ENCODE measurements around the gene REG4.

Gene REG4

DNA sequence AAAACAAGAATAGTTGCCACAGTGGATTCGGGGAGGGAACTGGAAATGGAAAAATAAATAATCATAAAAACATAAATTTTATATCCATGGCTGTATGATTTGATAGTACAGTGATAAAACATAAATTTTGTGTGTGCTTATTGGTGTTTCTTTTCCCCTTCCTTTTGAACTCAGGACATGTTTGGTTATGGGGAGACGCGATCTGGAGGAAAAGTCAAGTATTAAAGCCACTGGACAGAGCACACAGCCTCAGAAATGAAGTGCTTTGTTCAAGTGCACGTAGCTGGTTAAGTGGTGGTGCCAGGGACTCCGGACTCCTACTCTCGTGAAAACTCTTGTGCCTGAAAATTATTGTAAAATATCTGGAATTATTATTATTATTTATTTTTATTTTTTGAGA is 32.9 kb downstream of the REG4 start:
- Histone ChIP-seq H3K27me3 (ENCODE audit: insufficient read depth, low read depth) (no peaks in the 10 kb centered on the region), H2AFZ (ENCODE audit: low read depth) (no peak overlapping the region), H3K36me3 (ENCODE audit: insufficient read depth) (no peaks in the 10 kb centered on the region), H3K4me1 (ENCODE audit: low read depth, poor library complexity, severe bottlenecking) (peaks cover 3% of the 10 kb centered on the region), H3K9ac (no peak overlapping the region), H3K4me2 (no peak overlapping the region), H3K4me3 (IDR thresholded peaks at IDR 0.05; ENCODE audit: insufficient read depth, low read depth, low read length) (no peak overlapping the region), H3K79me2 (ENCODE audit: insufficient read depth, low read depth) (no peaks in the 10 kb centered on the region), H3K27ac (no peak overlapping the region), H4K20me1 (ENCODE audit: insufficient read depth) (no peaks in the 10 kb centered on the region)
- TF ChIP-seq, protein P1, sequence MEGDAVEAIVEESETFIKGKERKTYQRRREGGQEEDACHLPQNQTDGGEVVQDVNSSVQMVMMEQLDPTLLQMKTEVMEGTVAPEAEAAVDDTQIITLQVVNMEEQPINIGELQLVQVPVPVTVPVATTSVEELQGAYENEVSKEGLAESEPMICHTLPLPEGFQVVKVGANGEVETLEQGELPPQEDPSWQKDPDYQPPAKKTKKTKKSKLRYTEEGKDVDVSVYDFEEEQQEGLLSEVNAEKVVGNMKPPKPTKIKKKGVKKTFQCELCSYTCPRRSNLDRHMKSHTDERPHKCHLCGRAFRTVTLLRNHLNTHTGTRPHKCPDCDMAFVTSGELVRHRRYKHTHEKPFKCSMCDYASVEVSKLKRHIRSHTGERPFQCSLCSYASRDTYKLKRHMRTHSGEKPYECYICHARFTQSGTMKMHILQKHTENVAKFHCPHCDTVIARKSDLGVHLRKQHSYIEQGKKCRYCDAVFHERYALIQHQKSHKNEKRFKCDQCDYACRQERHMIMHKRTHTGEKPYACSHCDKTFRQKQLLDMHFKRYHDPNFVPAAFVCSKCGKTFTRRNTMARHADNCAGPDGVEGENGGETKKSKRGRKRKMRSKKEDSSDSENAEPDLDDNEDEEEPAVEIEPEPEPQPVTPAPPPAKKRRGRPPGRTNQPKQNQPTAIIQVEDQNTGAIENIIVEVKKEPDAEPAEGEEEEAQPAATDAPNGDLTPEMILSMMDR (conservative IDR thresholded peaks at IDR 0.05; ENCODE audit: low read depth, low read length), result no peak

DNA sequence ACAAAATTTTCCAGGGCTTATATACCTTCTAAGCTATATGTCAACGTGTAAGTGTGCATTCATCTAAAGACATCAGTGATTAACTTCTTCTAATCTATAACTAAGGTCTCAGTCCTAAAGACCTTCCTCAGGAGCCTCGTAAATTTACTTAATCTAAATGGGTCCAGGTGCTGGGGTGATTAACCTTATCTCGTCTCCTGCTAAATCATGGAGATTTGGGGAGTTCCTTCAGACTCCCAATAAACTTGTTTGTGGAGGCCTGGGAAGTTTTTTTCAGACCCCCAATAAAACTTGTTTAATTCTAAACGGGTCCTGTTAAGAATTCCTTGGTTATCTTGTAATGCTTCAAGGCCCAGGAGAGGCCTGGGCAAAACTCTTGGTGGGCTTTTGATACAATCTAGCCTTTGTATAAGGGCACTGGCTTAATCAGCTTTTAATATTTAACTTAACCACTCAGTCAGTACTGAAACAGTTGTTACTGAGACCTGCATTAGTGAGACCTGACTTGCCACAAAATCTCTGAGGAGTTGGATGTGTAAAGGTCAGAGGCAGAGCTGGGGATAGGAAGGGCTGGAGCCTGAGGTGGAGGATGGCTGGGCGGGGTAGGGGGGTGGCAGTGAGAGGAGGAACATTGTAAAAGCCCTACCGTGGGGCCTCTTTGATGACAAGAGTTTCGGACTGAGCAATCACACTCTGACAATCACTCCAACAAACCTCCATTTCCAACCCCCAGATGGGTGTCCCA is 36.3 kb downstream of the REG4 start:
- H3K4me2 ChIP-seq, result no peak overlapping the region
- H3K27ac ChIP-seq, result no peak overlapping the region
- H3K27me3 ChIP-seq (ENCODE audit: insufficient read depth, low read depth), result no peaks in the 10 kb centered on the region
- no peaks in the 10 kb centered on the region for H4K20me1 ChIP-seq (ENCODE audit: insufficient read depth)
- TF ChIP-seq, protein P1 (conservative IDR thresholded peaks at IDR 0.05; ENCODE audit: low read depth, low read length), result no peak
- no peak overlapping the region for H3K9ac ChIP-seq
- H2AFZ ChIP-seq (ENCODE audit: low read depth), result no peak overlapping the region
- H3K4me1 ChIP-seq (ENCODE audit: low read depth, poor library complexity, severe bottlenecking), result no peaks in the 10 kb centered on the region
- no peak overlapping the region for H3K4me3 ChIP-seq (IDR thresholded peaks at IDR 0.05; ENCODE audit: insufficient read depth, low read depth, low read length)
- H3K79me2 ChIP-seq (ENCODE audit: insufficient read depth, low read depth), result no peaks in the 10 kb centered on the region
- no peaks in the 10 kb centered on the region for H3K36me3 ChIP-seq (ENCODE audit: insufficient read depth)

DNA sequence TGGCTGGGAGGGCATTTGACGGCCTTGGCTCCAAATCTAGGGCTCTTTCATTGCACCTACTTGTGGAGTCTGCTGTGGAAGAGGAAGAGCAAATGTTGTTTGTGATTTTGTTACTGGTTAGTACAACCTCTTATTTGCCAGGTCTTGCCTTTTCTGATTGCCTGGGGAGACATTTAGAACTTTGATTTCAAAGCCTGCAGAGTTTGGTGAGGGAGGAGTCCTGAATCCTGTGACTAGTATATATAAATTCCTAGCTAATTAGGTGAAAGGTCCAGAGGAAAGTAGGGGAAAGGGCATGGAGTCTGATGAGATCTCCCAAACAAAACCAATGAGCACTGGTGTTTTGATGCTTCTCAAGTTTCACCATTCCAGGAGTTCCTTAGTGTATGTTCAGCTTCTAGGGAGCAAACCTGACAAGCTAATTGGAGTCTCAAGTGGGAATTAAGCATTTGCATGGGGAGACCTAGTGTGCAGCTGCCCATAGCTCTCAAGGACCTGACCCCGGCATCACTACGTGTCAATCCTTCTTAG is 37.5 kb downstream of the REG4 start:
- H4K20me1 ChIP-seq (ENCODE audit: insufficient read depth), result no peaks in the 10 kb centered on the region
- no peak overlapping the region for H3K9ac ChIP-seq
- no peaks in the 10 kb centered on the region for H3K4me1 ChIP-seq (ENCODE audit: low read depth, poor library complexity, severe bottlenecking)
- TF ChIP-seq, protein P1 (conservative IDR thresholded peaks at IDR 0.05; ENCODE audit: low read depth, low read length), result no peak
- no peaks in the 10 kb centered on the region for H3K36me3 ChIP-seq (ENCODE audit: insufficient read depth)
- H3K27ac ChIP-seq, result no peak overlapping the region
- no peak overlapping the region for H3K4me2 ChIP-seq
- no peak overlapping the region for H2AFZ ChIP-seq (ENCODE audit: low read depth)
- H3K79me2 ChIP-seq (ENCODE audit: insufficient read depth, low read depth), result no peaks in the 10 kb centered on the region
- no peaks in the 10 kb centered on the region for H3K27me3 ChIP-seq (ENCODE audit: insufficient read depth, low read depth)
- H3K4me3 ChIP-seq (IDR thresholded peaks at IDR 0.05; ENCODE audit: insufficient read depth, low read depth, low read length), result no peak overlapping the region

DNA sequence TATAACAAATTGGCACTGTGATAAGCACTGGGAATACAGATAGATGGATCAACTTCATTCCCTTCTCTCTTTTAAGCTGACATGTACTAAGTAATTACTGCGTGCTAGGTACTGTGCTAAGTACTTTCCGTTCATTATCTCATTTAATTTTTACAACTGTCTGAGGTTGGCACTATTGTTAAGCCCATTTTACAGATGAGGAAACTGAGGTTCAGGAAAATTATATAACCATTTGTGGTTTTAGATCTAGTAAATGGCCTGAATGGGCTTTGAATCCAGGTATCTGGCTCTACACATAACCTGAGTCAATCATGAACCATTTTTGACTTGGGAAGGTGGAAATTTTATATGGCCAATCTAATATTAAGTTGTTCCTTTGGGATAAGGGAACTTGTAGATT is 39.0 kb downstream of the REG4 start:
- H3K27ac ChIP-seq, result no peak overlapping the region

More for the DNA sequence above, 39.0 kb downstream of the REG4 start:
- Histone ChIP-seq H3K4me2 (no peak overlapping the region), H3K27me3 (ENCODE audit: insufficient read depth, low read depth) (no peaks in the 10 kb centered on the region), H2AFZ (ENCODE audit: low read depth) (no peak overlapping the region), H3K9ac (no peak overlapping the region), H3K4me1 (ENCODE audit: low read depth, poor library complexity, severe bottlenecking) (no peaks in the 10 kb centered on the region), H4K20me1 (ENCODE audit: insufficient read depth) (no peaks in the 10 kb centered on the region), H3K4me3 (IDR thresholded peaks at IDR 0.05; ENCODE audit: insufficient read depth, low read depth, low read length) (no peak overlapping the region), H3K36me3 (ENCODE audit: insufficient read depth) (no peaks in the 10 kb centered on the region), H3K79me2 (ENCODE audit: insufficient read depth, low read depth) (no peaks in the 10 kb centered on the region)
- TF ChIP-seq, protein P1 (conservative IDR thresholded peaks at IDR 0.05; ENCODE audit: low read depth, low read length), result no peak

All from KMS-11 (cell line).